OCI-LY3 (cell line): ENCODE measurements around the gene CREB3L1.

Experiments
- EZH2phosphoT487 ChIP-seq: fragments of 200-600 bp; shearing (Covaris generic); IDR thresholded peaks from 2 replicates; pipeline ENCODE4 v1.6.1; 2018; ENCODE audit warnings: antibody characterized with exemption, mixed run types, low read depth
- TF ChIP-seq, protein P1 (sequence below): fragments of 200-600, 300-600 bp; sonication (generic); IDR thresholded peaks from 2 replicates; pipeline ENCODE4 v1.5.1; 2014; ENCODE audit warnings: antibody characterized with exemption, low read length, low read depth

DNA sequence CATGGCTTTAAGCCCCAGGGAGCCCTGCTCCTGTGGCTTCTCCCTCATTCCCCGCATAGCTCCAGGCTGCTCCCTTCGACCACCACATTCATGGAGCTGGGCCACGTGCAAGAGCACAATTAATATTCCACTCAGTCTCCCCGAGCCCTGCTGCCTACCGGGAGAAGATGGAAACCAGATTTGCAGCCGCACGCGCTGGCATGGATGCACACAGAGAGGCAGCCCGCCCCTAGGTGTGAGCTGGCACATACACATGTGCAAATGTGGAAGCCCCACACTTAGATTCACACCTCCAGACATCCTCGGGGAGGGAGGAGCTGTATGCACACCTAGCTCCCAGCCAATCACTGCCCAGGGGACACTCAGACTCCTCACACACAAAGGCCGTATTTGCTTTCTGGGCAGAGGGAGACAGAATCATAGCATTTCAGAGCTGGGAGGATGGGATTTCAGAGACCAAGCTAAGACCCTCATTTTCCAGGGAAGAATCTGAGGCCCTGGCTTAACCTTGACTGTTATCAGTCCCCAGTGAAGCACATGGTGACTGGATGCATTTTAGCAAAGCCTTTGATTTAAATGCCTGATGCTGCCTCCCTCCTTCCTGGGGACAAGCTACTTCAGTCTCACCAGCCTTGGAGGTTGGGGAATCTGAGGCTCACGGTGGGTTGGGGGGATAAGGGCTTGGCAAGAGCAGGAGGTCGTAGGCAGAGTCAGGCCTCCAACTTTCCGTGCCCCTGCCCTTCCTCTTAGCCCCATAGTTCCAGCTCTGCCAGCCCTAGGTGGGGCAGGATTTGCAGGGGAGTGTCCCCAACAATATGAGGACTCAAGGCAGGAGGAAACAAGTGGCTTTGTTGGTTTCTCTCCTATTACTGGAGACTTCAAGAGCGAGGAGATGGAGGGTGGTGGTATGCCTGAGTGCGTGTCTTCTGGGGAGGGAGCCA is 5.3 kb upstream of the CREB3L1 start:
- TF ChIP-seq, protein P1, sequence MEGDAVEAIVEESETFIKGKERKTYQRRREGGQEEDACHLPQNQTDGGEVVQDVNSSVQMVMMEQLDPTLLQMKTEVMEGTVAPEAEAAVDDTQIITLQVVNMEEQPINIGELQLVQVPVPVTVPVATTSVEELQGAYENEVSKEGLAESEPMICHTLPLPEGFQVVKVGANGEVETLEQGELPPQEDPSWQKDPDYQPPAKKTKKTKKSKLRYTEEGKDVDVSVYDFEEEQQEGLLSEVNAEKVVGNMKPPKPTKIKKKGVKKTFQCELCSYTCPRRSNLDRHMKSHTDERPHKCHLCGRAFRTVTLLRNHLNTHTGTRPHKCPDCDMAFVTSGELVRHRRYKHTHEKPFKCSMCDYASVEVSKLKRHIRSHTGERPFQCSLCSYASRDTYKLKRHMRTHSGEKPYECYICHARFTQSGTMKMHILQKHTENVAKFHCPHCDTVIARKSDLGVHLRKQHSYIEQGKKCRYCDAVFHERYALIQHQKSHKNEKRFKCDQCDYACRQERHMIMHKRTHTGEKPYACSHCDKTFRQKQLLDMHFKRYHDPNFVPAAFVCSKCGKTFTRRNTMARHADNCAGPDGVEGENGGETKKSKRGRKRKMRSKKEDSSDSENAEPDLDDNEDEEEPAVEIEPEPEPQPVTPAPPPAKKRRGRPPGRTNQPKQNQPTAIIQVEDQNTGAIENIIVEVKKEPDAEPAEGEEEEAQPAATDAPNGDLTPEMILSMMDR: no peak
- no peak for TF ChIP-seq EZH2phosphoT487
